C4-2B (cell line): ENCODE data around the gene C9.

Source experiments
- H3K27ac ChIP-seq: fragments of 450-650 bp; 2 replicates; pipeline ENCODE4 v1.5.1; 2017
- CTCF ChIP-seq: fragments of 450-650 bp; conservative IDR thresholded peaks from 2 replicates; pipeline ENCODE4 v1.5.1; 2017; ENCODE audit warnings: mild to moderate bottlenecking
- ZFX ChIP-seq: fragments of 450-650 bp; IDR thresholded peaks from 2 replicates; pipeline ENCODE4 v1.6.1; 2017

The C9 gene

DNA sequence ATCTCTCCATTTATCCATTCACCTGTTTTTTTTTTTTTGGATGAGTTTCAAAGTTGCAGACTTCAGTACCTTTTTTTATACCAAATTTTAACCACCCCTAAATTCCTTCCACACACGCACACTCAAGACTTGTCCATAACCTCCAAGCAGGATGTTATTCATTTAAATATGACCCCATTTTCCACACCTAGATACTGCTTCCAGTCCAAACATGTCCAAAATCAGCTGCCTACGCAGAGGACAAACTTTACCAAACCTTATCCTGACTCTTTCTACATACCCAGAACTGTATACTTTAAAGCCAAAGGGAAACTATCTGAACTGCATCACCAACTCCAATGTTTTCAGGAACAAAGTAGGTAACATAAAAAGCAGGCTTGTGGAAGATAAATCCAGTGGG, 108.9 kb downstream of the C9 start:
- no peak for TF ChIP-seq CTCF
- H3K27ac ChIP-seq, result no peak overlapping the region

DNA sequence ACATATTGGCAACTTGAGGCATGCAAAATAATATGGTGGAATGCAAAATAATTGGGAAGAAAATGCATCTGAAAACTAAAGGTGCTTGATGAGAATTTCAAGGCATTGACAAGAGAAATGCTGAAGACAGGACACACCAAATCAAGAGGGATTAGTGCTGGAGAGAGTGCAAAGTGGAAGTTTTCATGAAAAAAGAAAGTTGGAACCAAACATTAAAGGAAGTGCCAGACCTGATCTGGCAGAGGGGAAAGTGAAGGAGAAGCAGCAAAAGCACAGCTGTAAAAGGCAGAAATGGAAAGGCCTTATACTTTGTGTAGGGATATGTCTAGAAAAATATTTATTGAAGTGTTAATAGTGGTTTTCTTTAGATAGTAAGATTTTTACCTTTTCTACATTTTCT, 109.6 kb downstream of the C9 start:
- no peak overlapping the region for H3K27ac ChIP-seq
- TF ChIP-seq ZFX (no peak), CTCF (no peak)

DNA sequence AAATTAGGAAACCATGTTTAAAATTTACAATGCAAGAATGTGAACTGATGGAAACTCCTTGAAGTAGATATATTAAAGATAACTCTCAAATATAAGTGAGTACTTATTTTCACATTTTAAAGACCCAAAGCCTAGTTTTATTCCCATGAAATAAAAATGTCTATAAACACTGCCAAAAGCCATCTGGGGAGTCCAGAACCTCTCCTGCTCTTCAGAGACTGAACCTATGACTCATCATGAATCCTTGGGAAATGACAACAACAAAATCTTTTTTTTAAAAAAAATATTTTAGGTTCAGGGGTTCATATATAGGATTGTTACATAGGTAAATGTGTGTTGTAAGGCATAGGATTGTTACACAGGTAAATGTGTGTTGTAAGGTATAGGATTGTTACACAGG, 111.1 kb downstream of the C9 start:
- TF ChIP-seq CTCF (no peak), ZFX (no peak)
- no peak overlapping the region for H3K27ac ChIP-seq

DNA sequence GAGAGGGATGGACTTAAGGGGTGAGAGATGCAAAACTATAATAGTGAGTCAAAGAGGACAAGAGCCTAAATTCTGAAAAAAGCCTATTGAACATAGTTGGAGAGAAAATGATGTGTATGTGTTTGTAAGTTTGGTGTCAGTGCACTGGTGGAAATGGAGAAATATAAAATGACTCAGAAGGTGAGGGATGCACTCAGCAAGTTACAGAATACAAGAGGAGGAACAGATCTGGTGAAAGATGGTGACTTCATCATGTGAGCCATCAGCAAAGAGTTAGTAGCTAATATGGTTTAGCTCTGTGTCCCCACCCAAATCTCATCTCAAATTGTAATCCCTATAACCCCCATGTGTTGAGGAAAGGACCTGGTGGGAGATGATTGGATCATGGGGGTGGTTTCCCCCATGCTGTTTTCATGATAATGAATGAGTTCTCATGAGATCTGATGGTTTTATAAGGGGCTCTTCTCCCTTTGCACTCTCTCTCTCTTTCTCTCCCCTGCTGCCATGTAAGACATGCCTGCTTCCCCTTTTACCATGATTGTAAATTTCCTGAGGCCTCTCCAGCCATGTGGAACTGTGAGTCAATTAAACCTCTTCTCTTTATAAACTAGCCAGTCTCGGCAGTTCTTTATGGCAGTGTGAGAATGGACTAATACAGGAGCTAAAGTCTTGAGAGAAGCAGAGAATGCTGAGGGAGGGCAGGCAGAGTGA, 114.6 kb downstream of the C9 start:
- no peak overlapping the region for H3K27ac ChIP-seq
- TF ChIP-seq ZFX (no peak), CTCF (no peak)

GRCh38 chr5:39249069-39249468, 115.2 kb downstream of the C9 start:
- TF ChIP-seq ZFX, result no peak
- TF ChIP-seq CTCF, result no peak
- H3K27ac ChIP-seq, result no peak overlapping the region

DNA sequence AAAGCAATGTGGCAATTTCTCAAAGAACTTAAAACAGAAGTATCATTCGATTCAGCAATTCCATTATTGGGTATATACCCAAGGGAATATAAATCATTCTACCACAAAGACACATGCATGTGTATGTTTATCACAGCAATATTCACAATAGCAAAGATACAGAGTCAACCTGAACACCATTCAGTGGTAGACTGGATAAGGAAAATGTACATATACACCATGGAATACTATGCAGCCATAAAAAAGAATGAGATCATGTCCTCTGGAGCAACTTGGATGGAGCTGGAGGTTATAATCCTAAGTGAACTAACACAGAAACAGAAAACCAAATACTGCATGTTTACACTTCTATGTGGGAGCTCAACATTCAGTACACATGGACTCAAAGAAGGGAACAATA, 123.5 kb downstream of the C9 start:
- TF ChIP-seq ZFX (no peak), CTCF (no peak)
- no peak overlapping the region for H3K27ac ChIP-seq

DNA sequence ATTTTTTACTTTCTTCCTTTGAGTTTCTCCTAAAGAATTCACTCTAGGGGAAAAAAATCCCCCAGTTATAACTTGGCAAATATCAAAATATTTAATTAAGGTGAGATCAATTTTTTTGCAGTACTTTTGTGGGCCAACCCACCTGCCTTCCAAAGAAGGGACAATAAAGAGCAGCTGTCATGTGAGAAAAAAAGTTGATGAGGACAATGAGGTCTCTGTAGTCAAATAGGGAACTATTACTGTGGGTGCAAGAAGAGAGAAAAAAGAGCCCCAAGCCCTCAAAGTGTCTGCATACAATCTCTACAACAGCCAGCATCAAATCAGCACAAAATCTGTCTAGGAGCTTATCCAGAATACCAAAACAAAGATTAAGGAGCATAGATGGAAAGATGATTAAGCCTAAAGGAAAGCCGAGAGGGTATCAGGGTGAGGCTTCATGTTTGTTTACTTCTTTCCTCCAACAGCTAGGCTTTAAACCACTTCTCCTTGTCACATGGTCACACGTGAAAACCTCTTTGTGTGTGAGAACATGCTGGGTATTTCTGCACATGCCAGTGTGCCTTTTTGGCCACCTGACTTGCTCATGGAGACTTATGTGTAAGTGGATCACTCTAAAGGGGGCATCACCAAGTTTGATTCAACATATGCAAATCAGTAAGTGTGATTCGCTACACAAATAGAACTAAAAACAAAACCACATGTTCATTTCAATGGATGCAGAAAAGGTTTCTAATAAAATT, 125.8 kb downstream of the C9 start:
- no peak overlapping the region for H3K27ac ChIP-seq
- TF ChIP-seq ZFX (no peak), CTCF (no peak)
